SKM-1 (cell line): ENCODE data around the gene LRRC49.
"Not testable (repeated sequence)": the region's sequence is repeated elsewhere in the genome, so short reads cannot be mapped to it uniquely, and the experiment has no call there.

ENCODE experiments used
- DNase-seq: peaks from one replicate; lab custom pipeline; 2025; ENCODE audit not compliant: unreplicated experiment; lab: John Stamatoyannopoulos, UW

Gene LRRC49

GRCh38 chr15:70867911-70868467 lies 24.6 kb upstream of the LRRC49 start:
- DNase-seq: no peak

DNA sequence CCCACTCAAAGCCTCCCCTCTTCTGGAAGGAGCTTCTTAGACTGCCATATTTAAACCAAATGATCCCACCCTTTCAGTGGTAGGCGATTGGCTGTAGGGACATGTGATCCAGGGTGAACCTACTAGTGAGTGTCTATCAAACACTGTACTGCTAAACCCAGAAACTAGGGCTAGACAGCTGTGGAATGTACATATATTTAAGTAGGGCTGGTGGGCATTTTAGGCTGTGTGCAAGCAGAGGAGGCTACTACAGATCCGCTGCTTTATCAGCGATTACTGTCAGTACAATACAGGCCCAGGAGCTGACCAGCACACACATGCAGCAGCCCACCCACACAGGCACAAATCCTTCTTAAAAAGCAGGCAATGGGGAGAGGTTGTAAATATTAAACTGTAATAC lies 23.3 kb upstream of the LRRC49 start:
- no peak for DNase-seq

DNA sequence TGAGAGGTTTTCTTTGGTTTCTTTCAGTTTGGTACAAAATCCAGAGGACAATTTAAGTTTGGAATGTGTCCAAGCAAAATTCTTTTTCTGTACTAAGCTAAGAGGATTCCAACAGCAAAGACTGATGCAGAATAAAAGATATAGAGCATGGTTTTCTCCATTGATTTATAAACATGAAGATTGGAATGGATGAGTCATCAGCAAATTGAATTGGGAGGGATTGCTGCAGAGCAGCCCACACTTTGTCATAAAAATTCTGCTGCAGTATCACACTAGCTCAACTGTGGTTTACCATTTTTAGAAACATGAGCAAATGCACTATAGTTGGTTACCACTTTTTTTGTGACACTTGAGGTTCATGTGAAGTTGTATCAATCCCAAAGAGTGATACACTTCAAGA lies 22.6 kb upstream of the LRRC49 start:
- DNase-seq: no peak

DNA sequence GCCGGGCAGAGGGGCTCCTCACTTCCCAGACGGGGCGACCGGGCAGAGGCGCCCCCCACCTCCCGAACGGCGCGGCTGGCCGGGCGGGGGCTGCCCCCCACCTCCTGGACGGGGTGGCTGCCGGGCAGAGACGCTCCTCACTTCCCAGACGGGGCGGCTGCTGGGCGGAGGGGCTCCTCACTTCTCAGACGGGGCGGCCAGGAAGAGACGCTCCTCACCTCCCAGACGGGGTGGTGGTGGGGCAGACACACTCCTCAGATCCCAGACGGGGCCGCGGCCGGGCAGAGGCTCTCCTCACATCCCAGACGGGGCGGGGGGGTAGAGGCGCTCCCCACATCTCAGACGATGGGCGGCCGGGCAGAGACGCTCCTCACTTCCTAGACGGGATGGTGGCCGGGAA lies 21.1 kb upstream of the LRRC49 start:
- DNase-seq: not testable (repeated sequence)

DNA sequence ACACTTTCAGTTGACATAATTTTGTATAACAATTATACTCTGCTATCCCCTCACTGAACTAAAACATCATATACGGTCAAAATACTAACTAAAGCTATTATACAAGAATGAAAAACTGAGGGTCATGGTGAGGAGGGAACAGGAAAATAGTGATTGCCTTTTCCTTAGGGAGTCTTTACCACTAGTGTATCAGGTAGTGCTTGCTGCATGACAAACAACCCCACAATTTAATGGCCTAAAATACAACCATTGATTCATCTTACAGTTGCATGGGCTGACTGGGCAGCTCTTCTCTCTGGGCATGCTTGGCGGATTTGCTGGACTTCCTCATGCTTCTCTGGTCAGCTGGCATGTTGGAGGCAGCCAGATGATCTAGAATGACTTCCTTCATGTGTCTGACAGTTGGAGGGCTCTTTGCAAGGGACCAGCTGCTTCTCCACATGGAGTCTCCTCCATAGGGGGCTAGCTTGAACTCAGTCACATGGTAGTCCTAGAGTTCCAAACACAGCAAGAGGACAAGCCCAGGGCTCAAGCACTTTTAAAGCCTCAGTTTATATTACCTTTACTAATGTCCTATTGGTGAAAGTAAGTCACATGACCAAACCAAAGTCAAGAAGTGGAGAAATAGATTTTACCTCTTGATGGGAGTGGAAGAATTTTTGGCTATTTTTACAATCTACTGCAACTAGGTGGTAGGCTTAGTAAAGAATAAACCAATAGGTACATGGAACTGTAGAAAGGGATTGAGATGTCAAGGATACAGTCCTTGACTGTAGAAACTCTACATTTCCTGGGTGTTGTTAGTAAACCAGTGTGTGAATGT lies 19.2 kb upstream of the LRRC49 start:
- no peak for DNase-seq

- no peak for DNase-seq
Measured at GRCh38 chr15:70875001-70875782, 17.4 kb upstream of the LRRC49 start.

DNA sequence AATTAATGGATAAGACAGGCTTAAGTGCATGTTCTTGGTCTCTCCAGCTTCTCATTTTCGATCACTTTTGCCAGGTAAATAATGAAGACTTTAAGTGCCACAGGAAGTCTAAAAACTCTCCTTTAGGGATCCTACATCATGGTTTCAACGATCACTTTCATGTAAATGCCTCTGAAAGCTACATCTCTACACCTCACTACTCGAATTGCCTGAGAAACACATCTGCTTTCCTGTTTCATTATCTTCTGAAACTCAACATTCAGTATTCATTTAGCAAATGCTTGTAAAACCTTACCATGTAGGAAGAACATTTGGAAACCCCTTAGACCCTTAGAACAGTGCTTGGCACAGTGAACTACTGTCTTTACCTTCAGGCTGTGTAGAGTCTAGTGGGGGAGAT lies 16.6 kb upstream of the LRRC49 start:
- no peak for DNase-seq

DNA sequence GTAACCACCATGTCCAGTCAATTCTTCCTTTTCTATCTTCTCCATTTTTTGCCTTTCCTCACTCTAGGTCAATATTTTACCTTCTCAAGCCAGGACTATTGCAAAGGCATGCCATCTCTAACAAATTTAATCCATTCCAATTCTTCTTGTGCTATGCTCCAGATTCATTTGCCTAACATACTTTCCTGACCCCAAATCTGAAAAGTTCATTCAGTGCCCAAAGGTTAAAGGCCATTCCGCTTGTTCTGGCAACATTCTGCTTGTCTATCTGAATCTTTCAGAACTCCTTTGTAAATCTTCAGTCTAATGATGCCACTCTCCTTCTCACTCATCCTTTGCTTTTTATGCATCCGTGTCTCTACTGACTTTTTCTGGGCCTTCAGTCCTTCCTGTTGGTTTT lies 15.9 kb upstream of the LRRC49 start:
- DNase-seq: no peak

DNA sequence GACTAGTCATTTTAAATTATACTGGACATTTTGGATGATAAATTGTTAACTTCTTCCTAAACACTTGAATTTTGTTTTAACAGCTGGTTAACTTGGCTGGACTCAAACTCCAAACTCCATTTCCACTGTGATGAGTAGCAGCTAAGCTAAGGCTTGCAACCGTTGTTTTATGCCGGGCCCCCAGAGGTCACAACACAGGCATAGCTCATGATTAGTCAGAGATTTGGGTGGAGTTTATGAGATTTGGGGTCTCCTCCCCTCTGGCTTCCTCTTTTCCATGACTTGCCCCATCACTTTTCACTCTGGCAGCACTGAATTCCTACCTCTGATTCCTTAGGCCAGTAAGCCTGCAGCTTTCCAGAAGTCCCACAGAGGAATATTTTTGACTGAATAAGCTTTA lies 13.2 kb upstream of the LRRC49 start:
- no peak for DNase-seq

DNA sequence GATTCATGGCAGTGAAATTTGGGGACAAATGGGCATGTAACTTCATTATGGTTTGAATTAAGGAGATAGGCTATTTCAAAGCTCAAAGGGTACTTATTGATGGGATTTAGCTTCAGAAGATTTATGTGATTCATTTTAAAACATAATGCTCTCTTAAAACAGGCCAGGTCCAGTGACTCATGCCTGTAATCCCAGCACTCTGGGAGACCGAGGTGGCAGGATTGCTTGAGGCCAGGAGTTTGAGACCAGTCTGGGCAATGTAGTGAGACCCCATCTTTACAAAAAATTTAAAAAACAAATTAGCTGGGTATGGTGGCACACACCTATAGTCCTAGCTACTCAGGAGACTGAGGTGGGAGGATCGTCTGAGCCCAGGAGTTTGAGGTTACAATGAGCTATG lies 11.8 kb upstream of the LRRC49 start:
- DNase-seq: no peak

DNA sequence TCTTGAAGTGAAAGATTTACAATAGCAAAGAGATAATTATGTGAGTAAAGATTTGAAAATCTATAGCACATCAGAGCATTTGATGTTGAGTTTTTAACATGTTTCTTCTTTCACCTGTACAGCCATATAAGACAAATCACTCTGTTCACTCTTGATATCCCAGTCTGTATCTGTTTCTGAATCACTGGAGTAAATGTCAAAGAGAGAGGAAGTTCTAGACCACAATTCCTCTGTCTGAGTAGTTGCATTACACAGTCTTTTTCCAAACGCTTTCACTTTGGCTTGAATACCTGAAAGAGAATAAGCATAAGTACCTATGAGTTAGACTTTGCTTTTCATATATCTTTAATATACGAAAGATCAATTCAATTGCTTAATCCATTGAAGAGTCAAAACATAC lies 10.3 kb upstream of the LRRC49 start:
- DNase-seq: no peak

- DNase-seq: no peak
Measured at GRCh38 chr15:70892912-70893560, 410 bp downstream of the LRRC49 start.

GRCh38 chr15:70902107-70902506 lies 9.5 kb downstream of the LRRC49 start:
- DNase-seq: no peak

- no peak for DNase-seq
Measured at GRCh38 chr15:70906842-70907241, 14.2 kb downstream of the LRRC49 start.

DNA sequence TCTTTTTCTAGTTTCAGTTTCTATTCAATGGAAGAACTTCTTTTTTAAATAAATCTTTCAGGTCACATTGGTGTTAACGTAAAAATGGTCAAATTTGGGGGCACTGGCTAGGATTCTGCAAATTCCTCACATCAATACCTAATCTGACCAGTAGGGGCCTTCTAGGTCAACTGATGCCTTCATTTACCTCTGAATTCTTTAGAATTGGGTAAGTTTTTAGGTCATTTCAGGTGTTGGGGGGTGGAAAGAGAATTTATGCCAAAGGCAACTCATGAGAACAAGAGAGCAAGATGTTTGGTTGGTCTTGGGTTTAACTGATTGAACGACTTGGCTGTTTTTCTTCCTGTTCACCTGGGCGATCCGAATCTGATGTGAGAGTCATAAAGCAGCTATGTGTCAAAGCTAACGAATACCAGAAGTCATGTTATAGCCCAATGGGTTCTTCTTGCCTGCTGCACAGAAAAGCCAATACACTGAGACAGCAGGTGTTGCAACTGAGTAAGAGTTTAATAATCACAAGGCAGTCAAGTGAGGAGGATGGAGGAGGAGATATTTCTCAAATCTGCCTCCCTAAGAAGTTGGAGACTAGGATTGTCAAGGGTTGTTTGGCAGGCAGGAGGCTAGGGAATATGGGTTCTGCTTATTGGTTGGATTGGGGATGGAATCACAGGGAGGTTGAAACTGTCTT lies 15.3 kb downstream of the LRRC49 start:
- DNase-seq: no peak

DNA sequence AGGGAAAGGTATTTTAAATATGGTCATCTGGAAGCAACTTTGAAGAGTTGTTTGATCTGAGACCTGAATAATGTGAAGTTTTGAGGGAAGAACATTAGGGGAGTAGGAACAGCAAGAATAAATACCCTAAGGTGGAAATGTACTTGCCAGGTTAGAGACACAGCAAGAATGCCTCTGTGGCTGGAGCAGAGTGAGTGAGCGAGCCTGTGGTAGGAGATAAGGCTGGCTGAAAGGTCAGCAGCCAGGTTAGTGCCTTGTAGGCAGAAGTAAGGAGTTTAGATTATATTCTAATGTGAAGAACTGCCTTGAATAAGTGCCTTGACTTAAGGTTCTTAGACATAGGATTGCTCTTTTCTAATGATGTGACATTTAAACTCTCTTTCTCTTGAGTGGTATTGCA lies 18.3 kb downstream of the LRRC49 start:
- no peak for DNase-seq

DNA sequence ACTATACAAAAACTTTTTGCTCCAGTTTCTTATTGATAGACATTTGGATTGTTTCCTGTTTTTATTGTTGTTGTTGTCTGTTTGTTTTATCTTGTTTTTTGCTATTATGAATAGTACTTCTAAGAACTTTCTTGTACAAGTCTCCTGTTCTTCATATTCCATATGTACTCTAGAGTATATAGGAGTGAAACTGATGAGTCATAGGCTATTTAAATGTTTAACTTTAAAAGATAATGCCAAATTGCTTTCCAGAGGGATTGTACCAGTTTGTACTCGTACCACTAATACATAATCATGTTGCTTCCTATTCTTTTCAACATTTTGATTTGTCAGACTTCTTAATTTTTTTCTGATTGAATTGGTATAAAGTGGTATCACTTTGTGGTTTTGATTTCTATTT lies 19.6 kb downstream of the LRRC49 start:
- DNase-seq: no peak

DNA sequence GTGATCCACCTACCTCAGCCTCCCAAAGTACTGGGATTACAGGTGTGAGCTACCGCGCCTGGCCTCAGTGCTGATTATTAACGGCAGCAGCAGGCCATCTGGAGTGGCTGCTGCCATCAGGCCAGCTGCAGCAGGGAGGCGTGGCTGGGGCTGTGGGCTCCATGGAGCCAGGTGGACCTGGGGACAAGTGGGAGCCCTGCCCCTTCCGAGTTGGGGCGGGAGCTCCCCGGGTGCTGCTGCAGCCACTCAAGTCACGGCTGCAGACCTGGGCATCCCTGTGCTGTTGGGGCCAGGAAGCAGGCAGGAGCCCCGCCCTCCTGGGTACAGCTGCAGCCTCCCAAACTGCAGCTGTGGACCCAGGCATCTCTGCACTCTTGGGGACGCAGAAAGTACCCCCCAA lies 23.9 kb downstream of the LRRC49 start:
- DNase-seq: no peak

DNA sequence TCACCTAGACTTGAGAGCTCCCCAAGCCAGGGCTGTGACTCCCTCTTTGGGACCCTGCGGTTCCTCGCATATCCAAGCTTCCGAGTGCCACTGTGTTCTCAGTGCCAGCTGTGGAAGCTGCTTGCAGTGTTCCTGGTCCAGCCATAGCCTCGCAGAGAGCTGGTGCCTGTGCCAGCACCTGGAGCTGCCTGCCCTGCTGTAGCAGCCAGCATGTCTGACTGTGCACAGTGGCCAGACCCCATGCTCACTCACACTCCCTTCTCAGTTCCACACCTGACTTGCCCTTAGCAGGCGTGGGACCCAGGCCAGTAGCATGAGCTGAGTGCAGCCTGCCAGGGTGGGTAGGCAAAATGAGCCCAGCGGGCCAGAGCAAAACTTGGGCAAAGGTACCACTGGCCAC lies 25.3 kb downstream of the LRRC49 start:
- no peak for DNase-seq

GRCh38 chr15:70920981-70921696 lies 28.5 kb downstream of the LRRC49 start:
- no peak for DNase-seq
